ENCODE data around the gene HECW1. TPM values are rescaled to one million over a fixed set of nuclear protein-coding genes. Genes with fewer than 3 reads are reported as not detected.

HECW1 gene
- total RNA-seq, 4 donors from 2014 or later = 1.2 to 3.9 (median 2.0) TPM

DNA sequence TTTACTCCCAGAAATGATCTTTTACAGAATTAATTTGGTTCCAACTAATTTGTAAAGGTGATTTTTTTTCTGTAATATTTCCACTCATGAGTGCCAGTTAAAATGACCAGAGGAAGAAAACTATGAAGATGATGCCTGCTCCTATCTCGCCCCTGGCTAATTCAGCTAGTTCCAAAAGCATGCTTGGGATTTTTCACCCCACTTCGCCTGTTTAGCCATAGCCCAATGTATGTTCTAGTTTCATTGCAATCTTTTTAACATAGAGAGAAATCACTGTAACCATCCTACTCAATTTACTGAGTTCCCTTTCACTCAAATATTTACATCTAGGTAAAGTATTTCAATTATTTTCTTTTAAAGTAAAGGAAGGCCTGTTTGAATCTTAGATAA lies 447.5 kb downstream of the HECW1 start:
- H3K4me1 ChIP-seq = no peaks in the 10 kb centered on the region
- in situ Hi-C loops (cut with MboI; ENCODE audit: low sequenced_read_pairs in 4 of 4) (no loop called here), intact Hi-C loops (cut with DNase I; ENCODE audit: low total_unique reads) (no loop called here)
- H3K9me3 ChIP-seq = no peaks in the 10 kb centered on the region
- ATAC-seq (no peak), DNase-seq (no peak)
- H3K36me3 ChIP-seq = no peaks in the 10 kb centered on the region
- H3K27me3 ChIP-seq = no peaks in the 10 kb centered on the region
- no peak overlapping the region for H3K27ac ChIP-seq
- TF ChIP-seq CTCF (IDR thresholded peaks at IDR 0.05 in 4 of 5, conservative IDR thresholded peaks at IDR 0.05 in 1 of 5) = no peak
- no peak for TF ChIP-seq POLR2A (IDR thresholded peaks at IDR 0.05)
- no peak overlapping the region for H3K4me3 ChIP-seq

DNA sequence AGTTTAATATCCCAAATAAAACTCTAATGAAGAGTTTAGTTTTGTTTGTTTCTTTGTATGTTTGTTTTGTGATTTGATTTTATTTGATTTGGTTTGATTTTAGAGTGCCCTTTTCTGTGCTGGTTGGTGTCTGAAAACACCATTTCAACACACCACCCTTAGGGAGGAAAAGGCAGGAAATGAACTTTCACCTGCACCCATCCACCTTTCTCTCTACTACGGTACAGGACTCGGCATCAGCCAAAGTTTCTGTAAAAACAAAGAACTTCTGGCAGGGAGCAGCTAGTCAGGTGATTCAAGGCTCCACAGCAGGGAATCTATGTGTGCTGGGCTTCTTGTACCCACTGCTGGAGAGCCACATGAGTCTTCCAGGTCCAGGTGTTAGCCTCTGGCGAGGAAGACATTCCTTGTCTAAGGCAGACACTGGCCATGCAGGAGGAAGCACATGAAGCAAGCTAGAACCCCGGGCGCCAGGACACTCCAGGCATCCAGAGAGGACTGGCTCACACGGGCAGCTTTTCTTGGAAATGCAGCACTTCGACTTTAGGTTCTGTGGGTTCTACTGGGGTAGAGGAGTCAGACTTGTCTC lies 448.4 kb downstream of the HECW1 start:
- TF ChIP-seq CTCF (IDR thresholded peaks at IDR 0.05 in 4 of 5, conservative IDR thresholded peaks at IDR 0.05 in 1 of 5) = no peak
- no peak for TF ChIP-seq POLR2A (IDR thresholded peaks at IDR 0.05)
- no peak for ATAC-seq
- no peaks in the 10 kb centered on the region for H3K4me1 ChIP-seq
- no peak for DNase-seq
- intact Hi-C loops (cut with DNase I; ENCODE audit: low total_unique reads) (no loop called here), in situ Hi-C loops (cut with MboI; ENCODE audit: low sequenced_read_pairs in 4 of 4) (no loop called here)
- no peak overlapping the region for H3K4me3 ChIP-seq
- no peak overlapping the region for H3K27ac ChIP-seq
- no peaks in the 10 kb centered on the region for H3K27me3 ChIP-seq
- H3K9me3 ChIP-seq = no peaks in the 10 kb centered on the region
- no peaks in the 10 kb centered on the region for H3K36me3 ChIP-seq

GRCh38 chr7:43562383-43562782 lies 449.9 kb downstream of the HECW1 start:
- no peak for DNase-seq
- intact Hi-C loops (cut with DNase I; ENCODE audit: low total_unique reads) = no loop called here
- Histone ChIP-seq H3K4me3 (no peak overlapping the region), H3K4me1 (no peaks in the 10 kb centered on the region), H3K27me3 (no peaks in the 10 kb centered on the region), H3K9me3 (no peaks in the 10 kb centered on the region), H3K36me3 (no peaks in the 10 kb centered on the region), H3K27ac (no peak overlapping the region)
- no peak for ATAC-seq
- TF ChIP-seq POLR2A (IDR thresholded peaks at IDR 0.05) = no peak
- no peak for TF ChIP-seq CTCF (IDR thresholded peaks at IDR 0.05 in 4 of 5, conservative IDR thresholded peaks at IDR 0.05 in 1 of 5)
- in situ Hi-C loops (cut with MboI; ENCODE audit: low sequenced_read_pairs in 4 of 4) = no loop called here

DNA sequence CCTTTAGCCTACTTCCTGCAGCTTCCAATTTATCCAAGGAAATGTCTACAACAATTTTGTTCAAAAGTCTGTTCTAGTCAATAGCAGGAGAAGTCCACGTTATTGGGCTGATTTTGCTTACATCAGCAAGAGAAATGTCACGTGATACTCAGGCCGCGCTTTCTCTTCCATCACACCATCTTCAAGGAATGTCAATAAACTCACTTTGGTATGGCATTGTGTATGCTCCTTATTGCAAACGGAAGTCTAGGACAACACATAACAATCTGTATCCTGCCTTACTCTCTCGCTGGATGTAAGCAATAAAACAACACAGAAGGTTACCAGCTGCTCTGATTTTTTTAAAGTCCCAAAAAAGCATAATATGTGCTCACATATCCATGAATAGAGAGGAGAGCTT lies 453.3 kb downstream of the HECW1 start:
- Histone ChIP-seq H3K36me3 (no peaks in the 10 kb centered on the region), H3K27me3 (no peaks in the 10 kb centered on the region), H3K27ac (no peak overlapping the region), H3K4me3 (no peak overlapping the region), H3K4me1 (no peaks in the 10 kb centered on the region), H3K9me3 (no peaks in the 10 kb centered on the region)
- DNase-seq (no peak), ATAC-seq (no peak)
- intact Hi-C loops (cut with DNase I; ENCODE audit: low total_unique reads) = no loop called here
- in situ Hi-C loops (cut with MboI; ENCODE audit: low sequenced_read_pairs in 4 of 4) = no loop called here
- TF ChIP-seq POLR2A (IDR thresholded peaks at IDR 0.05) (no peak), CTCF (IDR thresholded peaks at IDR 0.05 in 4 of 5, conservative IDR thresholded peaks at IDR 0.05 in 1 of 5) (no peak)

GRCh38 chr7:43568529-43568928 lies 456.1 kb downstream of the HECW1 start:
- Histone ChIP-seq H3K4me3 (no peak overlapping the region), H3K27ac (no peak overlapping the region), H3K9me3 (no peaks in the 10 kb centered on the region), H3K27me3 (no peaks in the 10 kb centered on the region), H3K4me1 (no peaks in the 10 kb centered on the region), H3K36me3 (no peaks in the 10 kb centered on the region)
- DNase-seq (no peak), ATAC-seq (no peak)
- TF ChIP-seq POLR2A (IDR thresholded peaks at IDR 0.05) = no peak
- TF ChIP-seq CTCF (IDR thresholded peaks at IDR 0.05 in 4 of 5, conservative IDR thresholded peaks at IDR 0.05 in 1 of 5) = no peak
- intact Hi-C loops (cut with DNase I; ENCODE audit: low total_unique reads) (no loop called here), in situ Hi-C loops (cut with MboI; ENCODE audit: low sequenced_read_pairs in 4 of 4) (no loop called here)
